IPS DF 4.7 (cell line): Measurements from ENCODE around the gene VPS13A.
"Not testable (repeated sequence)": the region's sequence is repeated elsewhere in the genome, so short reads cannot be mapped to it uniquely, and the experiment has no call there.

Experiments
- DNase-seq: peaks from one replicate; pipeline ENCODE4 v3.0.0-alpha.2; 2013; ENCODE audit warnings: low spot score; ENCODE audit errors: extremely low read depth

VPS13A gene

DNA sequence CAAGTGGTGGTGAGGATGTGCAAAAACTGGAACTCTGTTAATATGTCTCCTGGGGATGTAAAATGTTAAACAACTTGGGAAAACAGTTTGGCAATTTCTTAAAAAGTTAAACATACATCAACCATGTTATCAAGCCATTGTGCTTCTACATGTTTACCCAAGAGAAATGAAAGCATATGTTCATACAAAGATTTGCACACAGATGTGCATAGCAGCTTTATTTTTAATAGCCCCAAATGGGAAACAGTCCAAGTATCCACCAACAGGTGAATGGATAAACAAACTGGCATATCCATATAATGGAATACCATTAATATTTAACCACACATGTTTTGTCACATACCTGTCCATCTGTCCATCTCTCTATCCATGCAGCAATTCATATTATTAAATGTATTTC, 6.2 kb downstream of the VPS13A start:
- DNase-seq, result no peak

DNA sequence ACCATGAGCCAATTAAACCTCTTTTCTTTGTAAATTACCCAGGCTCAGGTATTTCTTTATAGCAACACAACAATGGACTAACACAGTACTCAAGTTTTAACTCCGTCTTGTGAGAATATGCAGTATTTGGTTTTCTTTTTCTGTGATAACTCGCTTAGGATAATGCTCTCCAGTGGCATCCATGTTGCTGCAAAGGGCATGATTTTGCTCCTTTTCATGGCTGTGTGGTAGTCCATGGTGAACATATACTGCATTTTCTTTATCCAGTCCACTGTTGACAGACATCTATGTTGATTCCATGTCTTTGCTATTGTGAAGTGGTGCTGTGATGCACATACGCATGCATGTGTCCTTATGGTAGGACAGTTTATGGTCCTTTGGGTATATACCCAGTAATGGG, 10.9 kb downstream of the VPS13A start:
- no peak for DNase-seq

DNA sequence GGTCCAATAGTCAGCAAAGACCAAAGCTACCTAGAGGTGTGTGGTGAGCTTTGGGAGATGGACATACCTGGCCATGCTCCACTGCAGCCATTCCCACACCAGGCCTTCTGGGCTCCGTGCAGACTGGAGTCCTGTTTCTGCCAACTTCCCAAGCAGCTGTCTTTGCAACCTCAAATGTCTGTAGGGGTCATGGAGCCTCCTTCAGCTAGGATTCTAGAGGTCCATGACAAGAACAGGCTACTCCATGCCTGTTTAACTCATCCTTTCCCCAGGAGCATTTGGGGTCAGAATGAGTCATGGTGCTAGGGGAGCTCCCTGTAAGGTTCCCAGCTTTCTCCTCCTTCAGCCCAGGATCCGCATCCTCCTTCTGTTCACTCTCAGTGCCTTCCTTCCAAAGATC, 17.1 kb downstream of the VPS13A start:
- no peak for DNase-seq

DNA sequence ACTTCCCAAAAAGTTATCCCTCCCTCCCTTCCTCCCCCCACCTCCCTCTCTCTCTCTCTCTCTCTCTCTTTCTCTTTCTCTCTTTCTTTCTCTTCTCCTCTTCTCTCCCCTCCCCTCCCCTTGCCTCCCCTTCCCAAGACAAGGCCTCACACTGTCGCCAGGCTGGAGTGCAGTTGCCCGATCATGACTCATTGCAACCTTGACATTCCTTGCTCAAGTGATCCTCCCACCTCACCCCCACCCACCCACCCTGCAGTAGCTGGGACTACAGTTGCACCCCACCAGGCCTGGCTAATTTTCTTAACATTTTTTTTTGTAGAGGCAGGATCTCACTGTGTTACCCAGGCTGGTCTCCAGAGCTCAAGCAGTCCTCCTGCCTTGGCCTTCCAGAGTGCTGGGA, 32.8 kb downstream of the VPS13A start:
- DNase-seq, result peak; percentile 58

DNA sequence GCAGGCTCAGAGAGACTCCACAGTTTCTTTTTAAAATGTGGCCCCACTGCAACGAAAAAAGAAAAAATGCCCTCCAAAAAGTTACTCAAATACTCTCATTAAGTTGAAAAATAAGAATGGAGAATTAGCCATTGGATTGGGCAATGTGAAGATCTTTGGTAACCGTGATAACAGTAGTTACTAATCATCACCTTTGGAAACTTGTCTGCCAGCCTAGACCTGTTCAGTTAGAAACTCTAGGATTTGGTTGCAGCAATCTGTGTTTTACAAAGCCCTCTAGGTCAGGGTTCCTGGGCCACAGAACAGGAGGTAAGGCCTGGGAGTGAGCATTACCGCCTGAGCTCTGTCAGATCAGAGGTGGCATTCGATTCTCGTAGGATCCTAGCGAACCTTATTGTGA, 34.2 kb downstream of the VPS13A start:
- no peak for DNase-seq

DNA sequence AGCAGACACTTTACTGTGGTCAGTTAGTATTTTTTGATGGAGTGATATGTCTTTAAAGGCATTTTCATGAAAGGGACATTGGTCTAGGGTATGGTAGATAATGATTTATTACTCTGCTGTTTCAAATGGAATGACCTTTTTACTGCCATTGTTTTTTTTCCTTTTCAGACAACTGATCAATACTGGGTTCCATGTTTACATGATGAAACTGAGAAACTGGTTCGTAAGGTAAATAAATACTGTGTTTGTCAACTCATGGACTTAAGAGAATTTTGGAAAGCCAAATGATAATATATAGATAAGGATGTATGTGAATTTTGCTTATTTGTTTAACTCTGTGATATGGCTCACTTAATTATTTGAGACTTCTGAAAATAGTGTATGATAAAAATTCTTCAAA, 35.5 kb downstream of the VPS13A start:
- no peak for DNase-seq

DNA sequence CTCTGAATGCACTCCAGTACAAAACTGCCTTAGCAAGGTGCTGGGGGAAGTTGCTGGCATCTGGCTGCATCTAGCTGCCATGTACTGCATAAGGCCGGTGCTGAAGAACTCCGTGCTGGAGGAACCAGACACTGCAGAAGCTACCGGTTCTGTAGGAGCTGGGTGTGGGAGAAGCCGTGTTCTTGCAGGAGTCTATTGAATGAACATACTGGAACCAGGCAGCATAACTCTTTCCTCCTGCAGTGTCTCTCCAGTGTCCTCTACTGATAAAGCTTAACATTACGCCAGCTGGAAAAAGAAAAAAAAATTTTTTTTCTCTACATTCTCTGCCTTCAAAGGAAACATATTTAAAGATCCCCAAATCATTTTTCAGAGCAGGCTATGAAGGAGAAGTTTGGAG, 38.5 kb downstream of the VPS13A start:
- DNase-seq, result no peak

DNA sequence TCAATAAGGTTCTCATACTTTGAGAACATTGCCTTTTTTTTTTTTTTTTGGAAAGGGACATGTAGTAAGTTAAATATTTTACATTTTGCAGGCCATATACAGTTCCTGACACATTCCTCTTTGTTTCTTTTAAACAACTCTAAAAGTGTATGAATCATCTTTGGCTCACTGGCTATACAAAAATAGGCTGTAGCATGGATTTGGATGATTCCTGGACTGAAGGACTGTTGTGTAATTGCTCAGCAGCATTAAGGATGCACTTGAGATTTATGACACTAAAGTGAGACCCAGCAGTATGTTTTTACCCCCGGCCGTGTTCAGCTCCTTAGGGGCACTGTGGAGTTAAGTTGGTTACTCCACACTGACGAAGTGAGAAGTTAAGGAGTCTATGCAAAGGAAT, 41.3 kb downstream of the VPS13A start:
- DNase-seq, result no peak

DNA sequence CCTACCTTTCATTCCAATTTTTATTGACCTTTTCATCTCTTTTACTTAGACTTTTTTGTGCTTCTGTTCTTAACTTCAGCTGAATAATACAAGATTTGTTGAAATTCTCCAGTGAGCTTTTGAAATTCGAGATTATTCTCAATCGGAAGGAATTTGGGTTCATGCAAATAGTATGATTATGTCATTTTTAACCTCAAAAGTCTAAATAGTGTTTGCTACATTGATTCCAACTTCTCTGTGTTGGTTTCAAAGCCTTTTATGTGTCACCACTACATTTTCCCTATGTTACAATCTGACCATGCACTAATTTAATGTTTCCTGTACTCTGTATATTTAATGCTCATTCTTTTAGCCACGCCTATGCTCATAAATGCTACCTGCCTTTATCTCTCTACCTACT, 44.1 kb downstream of the VPS13A start:
- no peak for DNase-seq

DNA sequence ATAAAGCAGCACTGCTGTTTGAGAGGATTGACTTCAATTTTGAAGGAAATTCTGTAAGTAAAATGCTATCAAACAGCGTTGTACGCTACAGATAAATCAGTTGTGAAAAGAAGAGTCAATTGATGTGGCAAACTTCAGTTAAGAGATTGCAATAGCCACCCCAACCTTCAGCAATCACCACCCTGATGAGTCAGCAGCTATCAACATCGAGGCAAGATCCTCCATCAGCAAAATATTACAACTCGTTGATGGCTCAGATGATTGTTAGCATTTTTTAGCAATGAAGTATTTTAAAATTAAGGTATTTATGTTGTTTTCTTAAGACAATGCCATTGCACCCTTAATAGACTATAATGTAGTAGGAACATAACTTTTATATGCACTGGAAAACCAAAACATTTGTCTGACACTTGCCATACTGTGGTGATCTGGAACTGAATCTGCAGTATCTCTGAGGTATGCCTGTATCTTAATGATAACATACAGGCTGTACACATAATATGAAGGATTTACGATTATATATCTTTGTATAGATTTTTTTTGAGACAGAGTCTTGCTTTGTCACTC, 47.5 kb downstream of the VPS13A start:
- DNase-seq, result no peak

DNA sequence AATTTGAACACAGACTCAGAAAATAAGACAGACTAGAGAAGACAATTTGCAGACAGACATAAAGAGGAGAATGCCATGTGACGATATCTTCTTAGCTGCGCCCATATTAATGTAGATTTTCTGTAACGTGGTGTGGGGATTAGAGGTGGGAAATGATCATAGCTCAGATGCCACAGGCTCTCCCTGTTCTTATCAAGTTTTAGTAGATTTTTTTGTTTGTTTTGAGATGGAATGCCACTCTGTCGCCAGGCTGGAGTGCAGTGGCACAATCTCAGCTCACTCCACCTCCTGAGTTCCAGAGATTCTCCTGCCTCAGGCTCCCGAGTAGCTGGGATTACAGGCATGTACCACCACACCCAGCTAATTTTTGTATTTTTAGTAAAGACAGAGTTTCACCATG, 59.4 kb downstream of the VPS13A start:
- DNase-seq, result no peak

DNA sequence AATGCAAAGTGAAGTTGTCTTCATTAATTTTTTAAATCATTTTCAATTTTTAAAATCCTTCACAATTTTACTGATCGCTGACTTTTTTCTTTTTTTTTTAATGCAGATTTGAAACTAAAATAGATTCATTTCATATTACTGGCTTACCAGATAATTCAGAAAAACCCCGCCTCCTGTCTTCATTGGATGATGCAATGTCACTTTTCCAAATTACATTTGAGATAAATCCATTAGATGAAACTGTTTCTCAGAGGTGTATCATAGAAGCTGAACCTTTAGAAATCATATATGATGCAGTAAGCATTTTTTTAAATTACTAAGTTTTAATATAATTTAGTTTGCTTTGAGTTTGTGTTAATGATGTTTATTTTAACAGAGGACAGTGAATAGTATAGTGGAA, 60.6 kb downstream of the VPS13A start:
- DNase-seq, result no peak

DNA sequence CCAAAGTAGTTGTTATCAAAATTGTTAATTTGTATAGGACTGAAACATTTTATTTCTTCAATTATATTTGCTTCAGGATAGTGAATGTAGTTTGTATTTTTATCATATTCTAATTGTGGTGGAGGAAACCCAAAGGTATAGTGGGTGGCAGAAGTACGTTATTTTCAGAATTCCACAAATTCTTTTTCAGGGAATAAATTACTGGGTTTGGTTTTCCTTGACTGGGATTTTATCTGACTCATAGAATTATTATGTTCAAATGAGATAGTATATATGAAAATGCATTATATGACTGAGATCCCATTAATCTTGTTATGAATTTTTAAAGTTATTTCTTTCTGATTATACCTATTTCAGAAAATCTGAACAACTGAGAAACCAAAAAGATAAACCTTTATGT, 73.7 kb downstream of the VPS13A start:
- DNase-seq, result no peak

DNA sequence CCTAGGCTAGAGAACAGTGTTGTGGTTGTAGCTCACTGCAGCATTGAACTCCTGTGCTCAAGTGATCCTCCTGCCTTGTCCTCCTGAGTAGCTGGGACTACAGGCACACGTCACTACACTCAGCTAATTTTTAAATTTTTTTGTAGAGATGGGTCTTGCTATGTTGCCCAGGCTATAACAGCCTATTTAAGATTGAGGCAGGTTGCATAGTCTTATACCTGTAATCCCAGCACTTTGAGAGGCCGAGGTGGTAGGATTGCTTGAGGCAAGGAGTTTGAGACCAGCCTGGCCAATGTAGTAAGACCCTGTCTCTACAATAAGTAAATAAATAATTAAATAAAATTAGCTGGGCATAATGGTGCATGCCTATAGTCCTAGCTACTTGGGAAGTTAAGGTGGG, 79.9 kb downstream of the VPS13A start:
- DNase-seq, result no peak

DNA sequence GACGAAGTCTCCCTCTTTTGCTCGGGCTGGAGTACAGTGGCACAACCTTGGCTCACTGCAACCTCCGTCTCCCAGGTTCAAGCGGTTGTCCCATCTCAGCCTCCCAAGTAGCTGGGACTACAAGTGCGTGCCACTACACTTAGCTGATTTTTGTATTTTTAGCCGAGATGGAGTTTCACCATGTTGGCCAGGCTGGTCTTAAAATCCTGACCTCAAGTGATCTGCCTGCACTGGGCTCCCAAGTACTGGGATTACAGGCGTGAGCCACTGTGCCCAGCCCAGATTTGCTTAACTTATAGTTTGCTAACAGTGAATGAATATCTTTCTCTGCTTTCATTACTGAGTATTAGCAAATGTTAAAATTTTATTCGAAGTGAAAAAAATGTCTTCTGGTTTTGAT, 84.3 kb downstream of the VPS13A start:
- DNase-seq, result no peak

DNA sequence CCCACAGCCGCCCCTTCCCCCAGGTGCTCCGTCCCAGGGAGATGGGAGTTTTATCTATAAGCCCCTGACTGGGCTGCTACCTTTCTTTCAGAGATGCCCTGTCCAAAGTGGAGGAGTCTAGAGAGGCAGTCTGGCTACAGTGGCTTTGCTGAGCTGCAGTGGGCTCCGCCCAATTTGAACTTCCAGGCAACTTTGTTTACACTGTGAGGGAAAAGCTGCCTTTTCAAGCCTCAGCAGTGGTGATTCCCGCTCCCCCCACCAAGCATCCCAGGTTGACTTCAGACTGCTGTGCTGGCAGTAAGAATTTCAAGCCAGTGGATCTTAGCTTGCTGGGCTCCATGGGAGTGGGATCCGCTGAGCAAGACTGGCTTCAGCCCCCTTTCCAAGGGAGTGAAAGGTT, 90.4 kb downstream of the VPS13A start:
- DNase-seq, result not testable (repeated sequence)

DNA sequence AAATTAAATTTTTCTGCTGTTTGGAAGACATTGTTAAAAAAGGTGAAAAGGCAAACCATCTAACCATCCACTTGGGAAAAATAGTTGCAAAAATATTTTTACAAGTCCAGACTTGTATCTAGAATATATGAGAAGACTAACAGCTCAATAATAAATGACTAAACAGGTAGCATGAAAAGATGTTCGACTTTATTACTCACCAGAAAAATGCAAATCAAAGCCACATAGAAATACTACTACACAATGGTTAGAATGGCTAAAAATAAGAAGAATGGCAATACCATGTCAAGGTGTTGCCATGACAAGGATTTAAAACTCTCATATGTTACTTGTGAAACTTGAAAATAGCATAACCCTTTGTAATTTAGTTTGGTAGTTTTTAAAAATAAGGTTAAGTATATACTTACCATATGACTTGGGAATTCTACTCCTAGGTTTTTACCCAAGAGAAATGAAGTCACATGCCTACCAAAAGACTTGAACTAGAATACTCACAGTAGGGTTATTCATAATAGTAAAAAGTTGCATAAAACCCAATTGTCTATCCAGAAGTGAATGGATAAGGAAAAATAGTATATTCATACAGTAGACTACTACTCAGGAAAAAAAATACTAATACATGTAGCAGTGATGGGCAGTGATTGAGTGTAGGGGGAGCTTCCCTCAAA, 93.8 kb downstream of the VPS13A start:
- DNase-seq, result no peak

DNA sequence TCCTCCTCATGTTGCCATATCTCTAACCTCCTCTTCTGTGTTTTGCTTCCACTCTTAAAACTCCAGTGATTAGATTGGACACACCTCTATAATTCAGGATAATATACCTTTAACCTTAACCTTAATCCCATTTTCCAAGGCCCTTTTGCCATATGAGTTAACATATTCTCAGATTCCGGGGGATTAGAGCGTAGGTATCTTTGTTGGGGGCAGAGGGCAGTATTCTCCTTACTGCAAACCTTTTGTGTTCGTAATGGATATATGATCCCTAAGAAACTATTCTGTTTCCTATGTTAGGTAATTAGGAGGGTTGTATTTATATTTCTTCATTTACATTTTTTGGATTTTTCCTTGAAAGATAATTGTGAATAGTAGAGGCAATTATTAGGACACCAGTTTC, 99.5 kb downstream of the VPS13A start:
- DNase-seq, result no peak

DNA sequence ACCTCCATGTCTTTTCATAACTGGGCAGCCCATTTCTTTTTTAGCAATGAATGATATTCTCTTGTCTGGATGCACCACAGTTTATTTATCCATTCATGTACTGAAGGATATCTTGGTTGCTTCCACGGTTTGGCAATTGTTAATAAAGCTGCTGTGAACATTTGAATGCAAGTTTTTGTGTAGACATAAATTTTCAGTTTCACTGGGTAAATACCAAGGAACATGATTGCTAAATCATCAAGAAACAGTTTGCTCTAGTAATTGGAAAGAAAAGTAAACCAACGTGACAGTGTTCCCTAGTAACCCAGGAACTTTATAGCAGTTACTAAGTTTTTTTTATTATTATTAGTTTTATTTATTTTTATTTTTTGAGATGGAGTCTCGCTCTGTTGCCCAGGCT, 100.4 kb downstream of the VPS13A start:
- DNase-seq, result no peak

DNA sequence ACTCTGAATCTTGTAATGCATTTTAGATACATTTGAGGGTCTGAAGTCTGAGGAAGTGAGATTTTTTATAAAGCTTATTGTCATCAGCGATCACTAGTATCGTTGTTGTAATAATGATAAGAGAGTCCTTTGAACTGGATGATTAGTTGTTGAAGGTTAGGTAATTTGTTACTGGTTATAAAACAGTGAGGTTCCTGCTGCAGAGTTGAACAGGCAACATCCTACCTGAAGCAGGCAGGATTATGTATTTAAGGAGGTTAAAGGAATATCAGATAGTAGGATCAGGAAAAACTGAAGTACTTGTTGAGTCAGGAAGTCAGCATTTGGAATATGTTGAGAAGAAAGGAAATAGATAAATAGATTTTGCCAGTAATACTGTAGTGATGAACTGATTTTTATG, 106.7 kb downstream of the VPS13A start:
- no peak for DNase-seq

DNA sequence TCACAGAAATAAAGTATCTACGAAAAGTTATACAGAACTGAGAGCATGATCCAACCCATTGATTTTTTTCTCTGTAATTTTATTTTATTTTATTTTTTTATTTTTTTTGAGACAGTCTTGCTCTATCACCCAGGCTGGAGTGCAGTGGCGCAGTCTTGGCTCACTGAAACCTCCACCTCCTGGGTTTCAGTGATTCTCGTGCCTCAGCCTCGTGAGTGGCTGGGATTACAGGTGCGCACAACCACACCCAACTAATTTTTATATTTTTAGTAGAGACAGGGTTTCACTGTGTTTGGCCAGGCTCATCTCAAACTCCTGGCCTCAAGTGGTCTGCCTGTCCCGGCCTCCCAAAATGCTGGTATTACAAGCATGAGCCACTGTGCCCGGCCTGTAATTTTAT, 107.3 kb downstream of the VPS13A start:
- no peak for DNase-seq

DNA sequence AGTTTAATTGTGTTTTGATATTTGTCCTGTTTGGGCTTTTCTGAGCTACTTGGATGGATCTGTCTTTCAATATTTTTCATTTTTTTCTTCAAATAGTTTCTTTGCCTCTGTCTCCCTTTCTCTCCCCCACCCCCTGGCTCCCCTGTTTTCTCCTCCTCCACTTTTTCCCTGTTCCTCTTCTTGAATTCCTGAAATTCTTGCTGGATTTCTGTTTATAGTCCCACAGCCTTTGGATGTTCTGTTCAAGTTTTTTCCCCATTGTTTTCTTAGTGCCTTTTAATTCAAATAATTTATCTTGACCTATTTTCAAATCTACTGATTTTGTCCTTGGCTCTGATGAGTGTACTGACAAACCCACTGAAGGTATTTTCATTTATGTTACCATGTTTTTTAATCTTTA, 113.0 kb downstream of the VPS13A start:
- no peak for DNase-seq

DNA sequence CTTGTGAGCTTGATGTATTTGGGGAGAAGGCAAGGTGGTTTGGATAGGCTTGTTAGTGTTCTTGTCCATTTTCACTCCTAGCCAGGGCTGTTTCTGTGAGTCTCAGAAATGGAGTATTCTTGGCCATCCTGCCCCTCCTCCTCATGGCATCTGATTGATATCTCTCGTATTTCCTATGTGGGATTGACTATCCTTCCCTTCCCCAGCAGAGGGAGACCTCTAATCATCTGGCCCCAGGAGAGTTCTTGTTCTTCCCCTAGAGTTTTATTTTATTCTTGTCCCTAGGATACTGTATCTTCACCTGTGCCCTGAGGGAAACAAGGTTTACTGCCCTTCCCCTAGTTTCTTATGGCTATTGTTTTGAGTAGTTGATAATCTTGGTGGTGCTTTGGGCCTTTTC, 114.4 kb downstream of the VPS13A start:
- peak; percentile 38 for DNase-seq

DNA sequence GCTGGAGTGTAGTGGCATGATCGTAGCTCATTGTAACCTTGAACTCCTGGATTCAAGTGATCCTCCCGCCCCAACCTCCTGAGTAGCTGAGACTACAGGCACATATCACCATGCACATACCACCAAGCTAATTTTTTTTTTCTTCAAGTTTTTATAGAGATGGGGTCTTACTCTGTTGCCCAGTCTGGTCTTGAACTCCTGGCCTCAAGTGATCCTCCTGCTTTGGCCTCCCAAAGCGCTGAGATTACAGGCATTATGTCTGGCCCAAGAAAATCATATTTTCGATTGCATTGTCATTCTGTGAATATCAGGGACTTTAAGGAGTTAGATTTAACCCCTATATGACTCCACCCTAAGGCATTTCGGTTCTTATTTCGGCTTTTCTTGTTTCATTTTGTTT, 116.6 kb downstream of the VPS13A start:
- DNase-seq, result no peak
